ENCODE results near the gene GRK6.

DNA sequence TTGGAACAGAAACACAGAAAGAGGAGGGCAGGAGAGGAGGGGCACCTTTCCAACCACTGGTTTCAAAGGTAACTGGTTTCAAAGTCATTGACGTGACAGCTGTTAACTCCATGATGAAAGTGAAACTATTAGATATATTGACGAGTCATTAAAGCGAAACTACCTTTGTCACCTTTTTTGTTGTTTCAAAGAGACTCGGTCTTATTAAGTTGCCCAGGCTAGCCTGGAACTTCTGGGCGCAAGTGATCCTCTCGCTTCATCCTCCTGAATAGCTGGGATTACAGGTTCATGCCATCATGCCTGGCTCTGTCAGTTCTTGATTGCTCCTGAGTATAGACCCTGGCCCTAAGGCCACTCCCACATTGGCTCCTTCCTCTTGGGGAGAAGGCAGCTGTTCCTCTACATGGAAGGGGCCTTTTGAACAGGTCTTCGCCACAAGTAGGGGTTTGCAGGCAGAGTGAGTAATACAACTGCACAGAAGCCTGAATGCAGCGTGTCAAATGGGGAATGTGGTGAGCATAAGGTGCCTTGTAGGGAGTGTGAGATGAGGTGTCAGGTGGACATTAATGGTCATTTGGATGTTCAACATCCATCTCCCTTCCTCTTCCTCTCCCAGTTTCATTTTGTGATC, 13.8 kb upstream of the GRK6 start:
- no peak for TF ChIP-seq POLR2A (IDR thresholded peaks at IDR 0.05)
- TF ChIP-seq, protein P1, sequence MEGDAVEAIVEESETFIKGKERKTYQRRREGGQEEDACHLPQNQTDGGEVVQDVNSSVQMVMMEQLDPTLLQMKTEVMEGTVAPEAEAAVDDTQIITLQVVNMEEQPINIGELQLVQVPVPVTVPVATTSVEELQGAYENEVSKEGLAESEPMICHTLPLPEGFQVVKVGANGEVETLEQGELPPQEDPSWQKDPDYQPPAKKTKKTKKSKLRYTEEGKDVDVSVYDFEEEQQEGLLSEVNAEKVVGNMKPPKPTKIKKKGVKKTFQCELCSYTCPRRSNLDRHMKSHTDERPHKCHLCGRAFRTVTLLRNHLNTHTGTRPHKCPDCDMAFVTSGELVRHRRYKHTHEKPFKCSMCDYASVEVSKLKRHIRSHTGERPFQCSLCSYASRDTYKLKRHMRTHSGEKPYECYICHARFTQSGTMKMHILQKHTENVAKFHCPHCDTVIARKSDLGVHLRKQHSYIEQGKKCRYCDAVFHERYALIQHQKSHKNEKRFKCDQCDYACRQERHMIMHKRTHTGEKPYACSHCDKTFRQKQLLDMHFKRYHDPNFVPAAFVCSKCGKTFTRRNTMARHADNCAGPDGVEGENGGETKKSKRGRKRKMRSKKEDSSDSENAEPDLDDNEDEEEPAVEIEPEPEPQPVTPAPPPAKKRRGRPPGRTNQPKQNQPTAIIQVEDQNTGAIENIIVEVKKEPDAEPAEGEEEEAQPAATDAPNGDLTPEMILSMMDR (IDR thresholded peaks at IDR 0.05) = no peak
